Measurements from ENCODE around the gene PRKAA1. TPM values are rescaled to one million over a fixed set of nuclear protein-coding genes. Genes with fewer than 3 reads are reported as not detected.

The PRKAA1 gene
- 30.6 to 59.0 TPM (median 43.2 TPM) in 5 replicates for total RNA-seq (2022; extraction: Qiagen RNA extraction; ENCODE audit: low read depth)

DNA sequence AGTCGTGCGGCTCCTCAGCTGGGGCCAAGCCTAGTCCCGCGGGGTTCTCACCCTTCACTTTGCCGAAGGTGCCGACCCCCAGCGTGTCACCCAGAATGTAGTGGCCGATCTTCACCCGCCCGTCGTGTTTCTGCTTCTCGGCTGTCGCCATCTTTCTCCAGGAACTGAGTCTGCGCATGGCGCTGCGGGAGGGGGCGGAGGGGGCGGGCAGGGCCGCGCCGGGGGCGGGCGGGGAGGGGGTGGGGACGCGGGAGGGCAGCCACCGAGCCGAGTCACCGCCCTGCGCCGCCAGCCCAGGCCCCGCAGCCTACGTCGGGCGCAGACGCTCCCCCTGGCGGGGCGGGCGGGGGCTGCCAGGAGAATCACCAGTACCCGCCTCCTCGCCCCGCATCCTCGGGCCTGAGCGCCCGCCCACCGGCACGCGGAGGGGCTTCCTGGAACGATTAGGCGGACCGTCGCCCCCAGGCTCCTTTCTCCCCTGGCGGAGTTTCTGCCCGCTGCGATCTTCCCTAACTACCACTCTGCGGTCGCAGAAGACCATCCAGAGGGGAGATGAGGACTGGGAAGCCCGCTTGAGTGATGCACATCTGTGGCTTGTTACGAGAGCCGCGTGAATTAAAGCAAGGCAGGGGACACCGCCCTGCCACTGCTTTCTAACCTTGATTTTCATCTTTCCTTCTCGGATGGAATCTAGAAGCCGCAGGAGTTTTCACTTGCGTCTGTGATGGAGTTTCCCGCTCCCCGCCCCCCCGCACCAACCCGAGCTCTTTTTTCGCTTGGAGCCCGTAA lies at the start of gene PRKAA1:
PRKAA1 (minus strand) TSS at position 363 of the 789 bp plus-strand sequence; CDS start at position 178, 185 bp downstream.

DNA sequence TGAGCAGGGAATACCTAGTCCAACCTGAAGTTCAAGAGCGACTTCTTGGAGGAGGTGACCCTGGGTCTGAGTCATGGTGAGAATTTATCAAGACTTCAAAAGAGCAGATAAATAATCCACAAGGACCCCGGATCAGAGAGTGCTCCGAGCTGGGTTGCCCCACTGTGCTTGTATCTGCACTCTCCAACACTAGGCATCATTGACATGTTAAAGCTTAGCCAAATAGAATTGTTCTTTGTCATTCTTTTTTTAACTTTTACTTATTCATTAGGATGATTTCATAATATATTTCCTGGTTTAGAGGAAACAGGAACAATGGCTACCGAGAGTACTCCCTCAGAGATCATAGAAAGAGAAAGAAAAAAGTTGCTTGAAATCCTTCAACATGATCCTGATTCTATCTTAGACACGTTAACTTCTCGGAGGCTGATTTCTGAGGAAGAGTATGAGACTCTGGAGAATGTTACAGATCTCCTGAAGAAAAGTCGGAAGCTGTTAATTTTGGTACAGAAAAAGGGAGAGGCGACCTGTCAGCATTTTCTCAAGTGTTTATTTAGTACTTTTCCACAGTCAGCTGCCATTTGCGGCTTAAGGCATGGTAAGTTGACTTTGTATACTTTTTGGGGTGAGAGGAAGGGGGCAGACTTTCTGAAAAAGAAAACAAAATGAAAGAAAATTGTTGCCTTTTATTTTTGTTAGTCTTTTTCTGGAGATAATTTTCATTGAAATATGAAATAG lies 43.1 kb upstream of the PRKAA1 start, which contains the start of gene CARD6:
CARD6 (plus strand) TSS at position 300 of the 738 bp plus-strand sequence; CDS start at position 316, 16 bp downstream.

GRCh38 chr5:40834849-40835787 lies 36.9 kb upstream of the PRKAA1 start, which contains the start of gene RPL37:
RPL37 (minus strand) TSS chr5:40835222; CDS start chr5:40835185, 37 bp downstream.

GRCh38 chr5:40755407-40756365 lies 42.5 kb downstream of the PRKAA1 start, which contains the start of gene TTC33:
TTC33 (minus strand) TSS chr5:40755961; CDS start chr5:40747018, 8,943 bp downstream.

Other genes starting within 250 kb of the PRKAA1 start
- gene PTGER4, start 118.5 kb downstream of the PRKAA1 start, total RNA-seq (2022; extraction: Qiagen RNA extraction; ENCODE audit: low read depth) = 2.5 to 3.3 TPM (median 2.9 TPM) in 5 replicates
- gene TTC33, start 42.4 kb downstream of the PRKAA1 start, total RNA-seq (2022; extraction: Qiagen RNA extraction; ENCODE audit: low read depth) = 9.4 to 16.6 TPM (median 11.3 TPM) in 5 replicates
- gene RPL37, start 36.8 kb upstream of the PRKAA1 start, total RNA-seq (2022; extraction: Qiagen RNA extraction; ENCODE audit: low read depth) = 2,536 to 3,435 TPM (median 2,733 TPM) in 5 replicates
- gene CARD6, start 43.0 kb upstream of the PRKAA1 start, total RNA-seq (2022; extraction: Qiagen RNA extraction; ENCODE audit: low read depth) = 3.2 to 4.2 TPM (median 3.7 TPM) in 5 replicates
- gene C7, start 111.1 kb upstream of the PRKAA1 start, total RNA-seq (2022; extraction: Qiagen RNA extraction; ENCODE audit: low read depth) = not detected in 5 replicates

All from A549 treated with ZK216348 at 1 μM for 4 hours (cell line).